Activated T-cell treated with anti-CD3 and anti-CD28 coated beads for 4 hours (primary cell): Measurements from ENCODE around the gene ARVCF.

Experiments
- DNase-seq: peaks from one replicate; pipeline ENCODE4 v3.0.0-alpha.2; 2020

ARVCF gene

GRCh38 chr22:20029550-20030225 is 13.1 kb upstream of the ARVCF start:
- DNase-seq, result no peak

GRCh38 chr22:20028855-20029549 is 12.4 kb upstream of the ARVCF start:
- DNase-seq, result no peak

DNA sequence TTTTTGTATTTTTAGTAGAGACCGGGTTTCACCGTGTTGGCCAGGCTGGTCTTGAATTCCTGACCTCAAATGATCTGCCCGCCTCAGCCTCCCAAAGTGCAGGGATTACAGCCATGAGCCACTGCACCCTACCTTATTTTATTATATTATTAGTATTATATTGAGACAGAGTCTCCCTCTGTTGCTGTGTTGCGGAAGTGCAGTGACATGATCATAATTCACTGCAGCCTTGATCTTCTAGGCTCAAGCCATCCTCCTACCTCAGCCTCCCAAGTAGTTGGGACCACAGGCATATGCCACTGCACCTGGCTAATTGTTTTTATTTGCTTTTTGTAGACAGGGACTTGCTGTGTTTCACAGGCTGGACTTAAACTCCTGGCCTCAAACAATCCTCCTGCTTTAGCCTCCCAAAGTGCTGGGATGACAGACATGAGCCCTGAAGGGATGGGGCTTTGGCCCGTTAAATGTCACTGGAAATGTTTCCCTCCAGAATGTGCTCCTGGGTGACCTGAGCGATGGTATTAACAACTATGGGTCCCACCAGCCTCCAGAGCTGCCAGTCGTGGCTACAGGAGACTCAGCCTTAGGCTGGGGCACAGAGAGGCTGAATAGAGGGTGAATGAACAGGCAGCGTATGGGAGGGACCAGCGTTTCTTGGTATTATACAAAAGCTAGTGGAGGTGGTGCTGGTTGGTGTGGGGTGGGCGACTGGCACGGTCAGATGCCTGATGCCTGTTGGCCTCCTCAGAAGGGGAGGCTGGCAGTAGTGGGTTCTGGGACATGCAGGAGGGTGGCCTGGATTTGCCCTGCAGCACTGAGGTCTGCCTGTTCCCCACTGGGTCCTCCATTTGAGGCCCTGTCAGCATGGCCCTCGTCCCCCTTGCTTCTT is 11.6 kb upstream of the ARVCF start:
- no peak for DNase-seq

DNA sequence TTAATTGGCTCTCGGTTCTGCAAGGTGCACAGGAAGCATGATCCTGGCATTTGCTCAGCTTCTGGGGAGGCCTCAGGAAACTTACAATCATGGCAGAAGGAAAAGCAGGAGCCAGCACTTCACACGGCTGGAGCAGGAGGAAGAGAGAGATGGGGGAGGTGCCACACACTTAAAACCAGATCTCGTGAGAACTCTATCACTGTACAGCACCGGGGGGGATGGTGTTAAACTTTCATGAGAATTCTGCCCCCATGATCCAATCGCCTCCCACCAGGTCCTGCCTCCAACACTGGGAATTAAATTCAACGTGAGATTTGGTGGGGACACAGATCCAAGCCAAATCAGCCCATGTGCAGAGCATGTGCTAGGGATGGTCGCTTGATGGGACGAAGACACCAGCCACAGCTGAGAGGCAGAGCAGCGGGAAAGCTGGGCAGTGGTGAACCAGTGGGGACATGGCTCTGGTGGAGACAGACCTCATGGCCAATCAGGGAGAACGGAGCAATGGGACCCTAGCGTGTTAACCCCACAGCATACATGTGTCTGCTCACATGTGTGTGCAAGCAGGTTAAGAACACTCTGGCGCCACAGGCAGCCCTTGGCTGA is 10.5 kb upstream of the ARVCF start:
- no peak for DNase-seq

- no peak for DNase-seq
Measured at GRCh38 chr22:20026204-20026908, 9.7 kb upstream of the ARVCF start.

DNA sequence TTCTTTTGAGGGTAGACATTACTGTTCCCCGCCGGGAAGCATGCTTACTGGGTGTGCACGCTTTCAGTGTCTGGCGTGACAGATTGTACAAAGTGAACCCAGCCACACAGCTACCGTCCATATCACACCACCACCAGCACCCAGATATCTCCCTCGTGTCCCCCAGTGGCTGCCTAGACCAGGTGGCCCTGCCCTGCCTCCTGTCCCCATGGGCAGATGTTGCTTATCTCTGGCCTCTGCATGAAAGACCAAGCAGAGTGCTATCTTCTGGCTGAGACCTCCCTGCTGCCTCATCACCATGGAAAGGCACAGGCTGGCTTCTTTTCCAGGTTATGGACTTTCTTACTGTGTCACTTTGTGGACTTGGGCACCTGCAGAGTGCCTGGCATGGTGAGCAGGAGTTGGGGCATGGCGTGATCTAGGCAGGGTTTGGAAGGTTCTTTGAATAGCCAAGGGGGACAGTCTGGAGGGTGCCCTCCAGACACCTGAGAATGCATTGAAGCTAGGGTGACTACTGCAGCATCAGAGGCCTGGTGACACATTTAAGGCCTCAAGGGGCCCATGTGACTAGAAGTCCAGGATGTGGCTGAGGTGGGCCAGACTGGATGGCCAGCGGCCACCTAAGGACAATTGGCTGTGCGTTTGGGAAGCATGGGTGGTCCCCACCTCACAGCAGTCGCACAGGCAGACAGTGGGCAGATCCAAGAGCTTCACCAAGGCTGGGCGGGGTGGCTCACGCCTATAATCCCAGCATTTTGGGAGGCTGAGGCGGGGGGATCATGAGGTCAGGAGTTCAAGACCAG is 9.0 kb upstream of the ARVCF start:
- DNase-seq, result no peak

DNA sequence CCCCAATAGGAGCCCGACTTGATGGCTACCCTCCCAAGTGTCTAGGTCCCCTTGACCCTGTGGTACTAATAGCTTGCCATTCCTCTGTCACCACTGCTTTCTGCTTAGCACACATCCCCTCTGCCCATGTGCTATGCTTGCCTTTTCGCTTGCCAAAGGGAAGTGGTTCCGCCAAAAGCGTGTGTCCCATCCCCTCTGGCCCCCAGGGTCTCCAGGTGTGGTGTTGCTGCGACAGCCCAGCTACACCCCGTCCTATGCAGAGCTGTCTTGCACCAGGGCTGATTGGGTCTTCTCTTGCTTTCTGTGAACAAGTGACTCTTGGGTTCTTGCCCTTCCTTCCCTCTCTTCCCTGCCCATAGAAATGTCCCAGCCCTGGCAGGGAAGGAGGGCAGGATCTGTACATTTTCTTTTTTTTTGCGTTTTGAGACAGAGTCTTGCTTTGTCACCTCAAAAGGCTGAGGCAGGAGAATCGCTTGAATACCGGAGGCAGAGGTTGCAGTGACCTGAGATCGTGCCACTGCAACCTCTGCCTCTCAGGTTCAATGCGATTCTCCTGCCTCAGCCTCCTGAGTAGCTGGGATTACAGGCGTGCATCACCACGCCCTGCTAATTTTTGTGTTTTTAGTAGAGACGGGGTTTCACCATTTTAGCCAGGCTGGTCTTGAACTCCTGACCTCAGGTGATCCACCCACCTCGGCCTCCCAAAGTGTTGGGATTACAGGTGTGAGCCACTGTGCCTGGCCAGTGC is 8.2 kb upstream of the ARVCF start:
- no peak for DNase-seq

GRCh38 chr22:20024225-20024624 is 7.6 kb upstream of the ARVCF start:
- no peak for DNase-seq

DNA sequence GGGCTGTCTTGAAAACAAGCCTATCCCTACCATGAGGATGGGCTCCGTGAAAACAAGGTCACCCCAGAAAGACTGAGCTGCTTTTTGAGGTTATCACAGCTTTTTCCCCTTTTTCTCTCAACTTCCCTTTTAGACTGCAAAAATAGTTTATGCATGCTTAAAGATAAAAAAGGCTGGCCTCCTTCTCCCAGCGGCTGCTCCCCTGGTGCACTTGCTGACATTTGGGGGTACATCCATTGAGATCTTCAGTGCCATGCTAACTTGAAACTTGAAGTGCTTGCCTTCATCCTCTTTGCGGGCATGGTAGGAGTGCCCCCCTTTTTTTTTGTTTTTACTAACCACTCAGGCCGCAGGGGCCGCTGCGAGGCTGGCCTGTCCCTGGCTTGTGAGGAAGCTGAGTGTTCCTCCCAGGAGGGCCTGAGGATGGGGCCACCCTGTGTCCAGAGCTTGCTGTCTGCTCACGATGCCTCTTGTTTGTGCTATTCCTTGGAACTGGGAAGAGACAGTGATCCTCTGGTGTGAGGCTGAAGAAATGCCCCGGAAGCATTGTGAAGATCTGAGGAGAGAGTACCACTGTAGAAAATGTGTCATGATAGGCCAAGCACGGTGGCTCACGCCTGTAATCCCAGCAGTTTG is 6.5 kb upstream of the ARVCF start:
- DNase-seq, result no peak

GRCh38 chr22:20022231-20022977 is 5.8 kb upstream of the ARVCF start:
- DNase-seq, result no peak

- no peak for DNase-seq
Measured at GRCh38 chr22:20021196-20022181, 4.9 kb upstream of the ARVCF start.

DNA sequence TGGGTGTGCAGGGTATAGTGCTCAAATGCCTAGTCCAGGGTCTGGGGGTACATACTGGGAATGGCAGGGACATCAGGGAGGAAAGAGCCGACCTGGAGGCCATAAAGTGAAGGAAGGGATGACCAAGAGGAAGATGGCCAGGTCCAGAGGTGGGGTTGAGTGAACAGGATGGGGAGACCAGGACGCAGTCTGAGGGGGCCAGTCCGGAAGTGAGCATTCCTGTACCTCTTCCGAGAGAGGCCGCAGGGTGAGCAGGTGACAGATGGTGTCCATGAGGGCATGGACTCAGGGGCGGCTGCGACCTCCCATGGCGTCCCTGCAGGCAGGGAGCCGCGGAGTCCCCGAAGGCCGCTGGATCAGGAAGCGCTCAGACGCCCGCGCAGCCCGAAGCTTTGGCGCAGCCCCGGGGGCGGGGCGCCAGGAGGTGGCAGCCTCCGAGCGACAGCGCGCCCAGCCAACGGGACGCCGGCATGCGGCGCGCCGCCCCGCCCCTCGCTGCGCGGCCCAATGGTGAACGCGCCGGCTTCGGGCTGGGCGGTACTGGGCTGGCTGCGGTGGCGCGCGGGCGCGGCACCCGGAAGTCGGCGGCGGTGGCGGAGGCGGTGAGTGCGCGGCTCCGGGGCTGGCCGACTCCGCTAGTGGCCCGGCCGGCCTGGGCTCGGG is 4.0 kb upstream of the ARVCF start, which contains the start of gene TANGO2:
TANGO2 (plus strand) TSS at position 578 of the 663 bp plus-strand sequence. CDS start 15,689 bp downstream, outside the sequence.
- DNase-seq, result peak; percentile 87

GRCh38 chr22:20019661-20020532 is 3.3 kb upstream of the ARVCF start:
- no peak for DNase-seq

GRCh38 chr22:20018001-20018400 is 1.4 kb upstream of the ARVCF start:
- DNase-seq, result no peak

GRCh38 chr22:20017622-20017958 is 967 bp upstream of the ARVCF start:
- DNase-seq, result no peak

DNA sequence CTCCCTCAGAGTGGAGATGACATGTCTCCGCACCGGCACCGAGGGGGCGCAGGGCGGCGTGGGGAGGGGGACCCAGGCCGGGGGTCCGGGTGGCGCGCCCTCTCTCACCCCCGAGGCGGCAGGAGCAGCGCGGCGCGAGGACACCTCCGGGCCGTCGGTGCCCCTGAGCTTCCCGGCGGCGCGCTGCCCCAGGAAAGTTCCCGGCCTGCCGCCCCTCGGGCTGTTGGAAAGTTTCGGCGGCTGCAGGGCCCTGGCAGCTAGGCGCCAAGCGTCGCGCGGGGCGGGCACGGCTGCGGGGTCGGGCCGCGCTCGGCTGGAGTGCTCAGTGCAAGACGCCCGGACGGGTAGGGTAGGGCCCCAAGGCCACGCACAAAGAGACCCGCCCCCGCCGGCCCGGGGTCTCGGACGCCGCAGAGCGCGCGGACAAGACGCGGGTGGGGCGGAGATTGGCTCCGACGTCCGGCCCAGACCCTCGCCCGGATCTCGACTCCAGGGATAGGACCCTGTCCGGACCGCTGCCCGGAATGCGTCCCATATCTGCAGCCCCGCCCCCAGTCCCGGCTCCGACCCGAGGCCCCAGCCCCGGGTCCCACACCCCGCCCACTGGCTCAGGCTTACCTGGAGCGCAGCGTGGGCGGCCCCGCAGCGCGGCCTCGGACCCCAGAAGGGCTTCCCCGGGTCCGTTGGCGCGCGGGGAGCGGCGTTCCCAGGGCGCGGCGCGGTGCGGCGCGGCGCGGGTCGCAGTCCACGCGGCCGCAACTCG is 471 bp downstream of the ARVCF start:
- DNase-seq, result no peak
